WTC11 (cell line): ENCODE results near the gene HIPK3. TPM values are rescaled to one million over a fixed set of nuclear protein-coding genes. Genes with fewer than 3 reads are reported as not detected.

ENCODE experiments used
- ATAC-seq: fragments of 200-7000 bp; cut with Tn5 transposase; 2 replicates; pipeline ENCODE4 v1.10.0; 2021; ENCODE audit warnings: mild to moderate bottlenecking, moderate library complexity
- CTCF ChIA-PET: fragments of 300-600 bp; sonication (Branson Sonifier 250); formaldehyde crosslinking; loops from one replicate; lab custom pipeline; 2021; ENCODE audit warnings: antibody characterized with exemption; lab: Charles Lee
- POLR2A ChIA-PET: fragments of 350-600 bp; sonication (Branson Sonifier 250); formaldehyde crosslinking; loops from one replicate; lab custom pipeline; 2021; ENCODE audit warnings: antibody characterized with exemption; lab: Charles Lee
- DNase-seq: peaks from one replicate; pipeline ENCODE4 v3.0.0; 2021; ENCODE audit warnings: low spot score
- H3K27ac Mint-ChIP-seq: 2 replicates; pipeline ENCODE4 v1.8.0; 2021; ENCODE audit warnings: mixed read lengths
- H3K27me3 Mint-ChIP-seq: 2 replicates; pipeline ENCODE4 v1.8.0; 2021; ENCODE audit warnings: low read depth, mild to moderate bottlenecking, moderate library complexity, mixed read lengths
- H3K36me3 Mint-ChIP-seq: 2 replicates; pipeline ENCODE4 v1.8.0; 2021; ENCODE audit warnings: mixed read lengths
- H3K4me1 Mint-ChIP-seq: 2 replicates; pipeline ENCODE4 v1.8.0; 2022; ENCODE audit warnings: mixed read lengths
- H3K4me3 Mint-ChIP-seq: 2 replicates; pipeline ENCODE4 v1.8.0; 2021; ENCODE audit warnings: mild to moderate bottlenecking, moderate library complexity, mixed read lengths
- H3K9me3 Mint-ChIP-seq: 2 replicates; pipeline ENCODE4 v1.8.0; 2021; ENCODE audit warnings: mixed read lengths
- EMX1 ChIP-seq: fragments of 250-450 bp; sonication (Bioruptor Pico); IDR thresholded peaks from 2 replicates; pipeline ENCODE4 v1.8.0; 2021; ENCODE audit warnings: mild to moderate bottlenecking
- ETV6 ChIP-seq: sonication (generic); formaldehyde crosslinking; IDR thresholded peaks from 2 replicates; pipeline ENCODE4 v1.8.1; 2022; ENCODE audit warnings: mild to moderate bottlenecking, missing genetic modification reagents
- GABPB1 ChIP-seq: sonication (generic); formaldehyde crosslinking; IDR thresholded peaks from 2 replicates; pipeline ENCODE4 v1.8.1; 2023; ENCODE audit warnings: mild to moderate bottlenecking, missing genetic modification reagents
- SP1 ChIP-seq: sonication (generic); formaldehyde crosslinking; conservative IDR thresholded peaks from 2 replicates; pipeline ENCODE4 v1.8.1; 2022; ENCODE audit warnings: missing genetic modification reagents
- TEAD4 ChIP-seq: sonication (generic); formaldehyde crosslinking; IDR thresholded peaks from 2 replicates; pipeline ENCODE4 v1.8.0; 2022; ENCODE audit warnings: mild to moderate bottlenecking, missing genetic modification reagents
- ZBTB21 ChIP-seq: sonication (generic); formaldehyde crosslinking; IDR thresholded peaks from 2 replicates; pipeline ENCODE4 v1.8.1; 2023; ENCODE audit warnings: mild to moderate bottlenecking, missing genetic modification reagents, borderline replicate concordance
- total RNA-seq: library from RNA; stranded (reverse); gene quantifications from 3 replicates; pipeline ENCODE4 v1.2.3, GENCODE V29; 2021
- TF ChIP-seq, protein P1 (sequence below): sonication (generic); formaldehyde crosslinking; IDR thresholded peaks from 2 replicates; pipeline ENCODE4 v1.8.1; 2022; ENCODE audit warnings: low read depth, mild to moderate bottlenecking, moderate library complexity, missing genetic modification reagents, borderline replicate concordance
- TF ChIP-seq, protein P2 (sequence below): fragments of 250-450 bp; sonication (Bioruptor Pico); conservative IDR thresholded peaks from 2 replicates; pipeline ENCODE4 v1.9.0; 2021; ENCODE audit warnings: mild to moderate bottlenecking
- TF ChIP-seq, protein P3 (sequence below): sonication (generic); formaldehyde crosslinking; IDR thresholded peaks from 2 replicates; pipeline ENCODE4 v1.8.1; 2023; ENCODE audit warnings: mild to moderate bottlenecking, missing genetic modification reagents
- TF ChIP-seq, protein P4 (sequence below): sonication (generic); formaldehyde crosslinking; IDR thresholded peaks from 2 replicates; pipeline ENCODE4 v1.8.1; 2023; ENCODE audit warnings: mild to moderate bottlenecking, missing genetic modification reagents, moderate library complexity
- TF ChIP-seq, protein P5 (sequence below): sonication (generic); formaldehyde crosslinking; IDR thresholded peaks from 2 replicates; pipeline ENCODE4 v1.8.0; 2022; ENCODE audit warnings: mild to moderate bottlenecking, missing genetic modification reagents
- TF ChIP-seq, protein P6 (sequence below): fragments of 250-450 bp; sonication (Bioruptor Pico); IDR thresholded peaks from 2 replicates; pipeline ENCODE4 v1.9.0; 2021; ENCODE audit warnings: mild to moderate bottlenecking
- TF ChIP-seq, protein P7 (sequence below): fragments of 250-450 bp; sonication (Bioruptor Pico); IDR thresholded peaks from 2 replicates; pipeline ENCODE4 v1.8.0; 2021; ENCODE audit warnings: mild to moderate bottlenecking
- TF ChIP-seq, protein P8 (sequence below): fragments of 250-450 bp; sonication (Bioruptor Pico); IDR thresholded peaks from 2 replicates; pipeline ENCODE4 v1.9.0; 2021; ENCODE audit warnings: mild to moderate bottlenecking

The HIPK3 gene
- total RNA-seq, 1 experiment from 2014 or later = 24.1 TPM

DNA sequence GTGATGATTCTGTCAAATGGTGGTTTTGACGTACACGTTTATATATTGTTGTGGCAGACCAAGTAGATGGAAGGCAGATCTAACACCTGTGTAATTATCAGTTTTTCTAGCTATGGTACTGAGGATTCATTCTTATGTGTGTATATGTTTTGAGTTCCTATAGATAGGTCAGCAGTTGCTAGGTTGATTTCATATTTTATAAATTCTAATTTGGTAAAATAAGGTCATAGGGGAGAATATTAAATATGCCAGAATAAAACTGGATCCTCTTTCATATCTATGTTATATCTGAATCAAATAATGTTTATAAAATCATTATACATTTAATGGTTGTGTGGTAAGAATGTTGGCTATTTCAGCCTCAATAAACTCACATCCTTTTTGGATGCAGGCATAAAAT lies 27.6 kb downstream of the HIPK3 start (continued):
- TF ChIP-seq, protein P1, sequence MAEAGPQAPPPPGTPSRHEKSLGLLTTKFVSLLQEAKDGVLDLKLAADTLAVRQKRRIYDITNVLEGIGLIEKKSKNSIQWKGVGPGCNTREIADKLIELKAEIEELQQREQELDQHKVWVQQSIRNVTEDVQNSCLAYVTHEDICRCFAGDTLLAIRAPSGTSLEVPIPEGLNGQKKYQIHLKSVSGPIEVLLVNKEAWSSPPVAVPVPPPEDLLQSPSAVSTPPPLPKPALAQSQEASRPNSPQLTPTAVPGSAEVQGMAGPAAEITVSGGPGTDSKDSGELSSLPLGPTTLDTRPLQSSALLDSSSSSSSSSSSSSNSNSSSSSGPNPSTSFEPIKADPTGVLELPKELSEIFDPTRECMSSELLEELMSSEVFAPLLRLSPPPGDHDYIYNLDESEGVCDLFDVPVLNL (CRISPR knock-in tag) = no peak

DNA sequence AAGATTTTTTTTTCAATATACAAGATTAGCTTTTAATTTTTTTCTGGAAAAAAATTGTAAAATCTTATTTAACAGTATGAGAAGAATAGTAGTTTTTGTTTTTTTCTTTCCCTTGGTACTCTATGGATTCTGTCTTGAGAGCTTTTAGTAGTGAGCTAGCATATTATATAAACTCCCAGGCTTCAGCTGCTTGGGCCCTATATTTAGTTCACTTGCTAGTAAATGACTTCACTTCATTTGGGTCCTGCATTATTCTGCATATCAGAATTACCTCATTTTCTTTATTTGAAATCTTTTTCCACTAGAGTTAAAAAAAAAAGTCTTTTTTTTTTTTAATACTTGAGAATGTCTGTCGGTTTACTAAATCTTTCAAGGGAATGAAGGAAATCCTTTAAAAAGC lies 33.1 kb downstream of the HIPK3 start:
- ChIA-PET CTCF (interaction anchor here (0.6 kb wide), 1 partner anchor 91 kb away, joined by 3 read pairs; no protein-coding TSS in a partner anchor), POLR2A (no interaction called here)
- Mint-ChIP-seq H3K36me3 (peaks cover 4% of the 10 kb centered on the region), H3K4me1 (no peaks in the 10 kb centered on the region), H3K27me3 (no peaks in the 10 kb centered on the region), H3K27ac (no peak overlapping the region), H3K9me3 (no peaks in the 10 kb centered on the region), H3K4me3 (no peak overlapping the region)
- TF ChIP-seq, protein P2, sequence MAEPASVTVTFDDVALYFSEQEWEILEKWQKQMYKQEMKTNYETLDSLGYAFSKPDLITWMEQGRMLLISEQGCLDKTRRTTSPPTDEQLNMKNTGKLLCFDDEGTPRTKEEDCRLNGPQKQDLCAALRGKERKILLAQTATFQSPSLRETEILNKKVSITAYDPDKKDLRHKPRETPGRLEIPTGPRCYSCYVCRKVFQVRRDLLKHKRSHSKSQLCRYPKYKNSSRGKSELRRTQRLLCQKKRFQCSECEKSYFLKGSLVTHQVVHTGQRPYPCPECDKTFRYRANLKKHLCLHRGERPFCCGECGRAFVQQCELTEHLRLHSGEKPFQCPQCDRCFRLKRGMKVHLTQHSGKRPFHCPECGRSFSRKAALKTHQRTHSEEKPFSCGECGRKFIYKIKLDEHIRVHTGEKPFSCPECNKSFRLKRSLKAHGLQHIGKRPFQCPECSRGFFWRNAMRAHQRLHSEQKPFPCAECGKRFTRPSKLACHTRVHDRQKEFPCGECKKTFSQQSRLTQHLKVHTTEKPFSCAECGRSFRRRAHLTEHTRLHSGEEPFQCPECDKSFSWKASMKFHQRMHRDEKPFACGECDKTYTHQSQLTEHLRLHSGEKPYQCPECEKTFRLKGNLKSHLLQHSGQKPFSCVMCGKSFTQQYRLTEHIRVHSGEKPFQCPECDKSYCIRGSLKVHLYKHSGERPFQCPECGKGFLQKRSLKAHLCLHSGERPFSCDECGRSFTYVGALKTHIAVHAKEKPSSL (CRISPR knock-in tag) = no peak
- TF ChIP-seq, protein P3, sequence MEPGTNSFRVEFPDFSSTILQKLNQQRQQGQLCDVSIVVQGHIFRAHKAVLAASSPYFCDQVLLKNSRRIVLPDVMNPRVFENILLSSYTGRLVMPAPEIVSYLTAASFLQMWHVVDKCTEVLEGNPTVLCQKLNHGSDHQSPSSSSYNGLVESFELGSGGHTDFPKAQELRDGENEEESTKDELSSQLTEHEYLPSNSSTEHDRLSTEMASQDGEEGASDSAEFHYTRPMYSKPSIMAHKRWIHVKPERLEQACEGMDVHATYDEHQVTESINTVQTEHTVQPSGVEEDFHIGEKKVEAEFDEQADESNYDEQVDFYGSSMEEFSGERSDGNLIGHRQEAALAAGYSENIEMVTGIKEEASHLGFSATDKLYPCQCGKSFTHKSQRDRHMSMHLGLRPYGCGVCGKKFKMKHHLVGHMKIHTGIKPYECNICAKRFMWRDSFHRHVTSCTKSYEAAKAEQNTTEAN (CRISPR knock-in tag) = no peak
- TF ChIP-seq, protein P4, sequence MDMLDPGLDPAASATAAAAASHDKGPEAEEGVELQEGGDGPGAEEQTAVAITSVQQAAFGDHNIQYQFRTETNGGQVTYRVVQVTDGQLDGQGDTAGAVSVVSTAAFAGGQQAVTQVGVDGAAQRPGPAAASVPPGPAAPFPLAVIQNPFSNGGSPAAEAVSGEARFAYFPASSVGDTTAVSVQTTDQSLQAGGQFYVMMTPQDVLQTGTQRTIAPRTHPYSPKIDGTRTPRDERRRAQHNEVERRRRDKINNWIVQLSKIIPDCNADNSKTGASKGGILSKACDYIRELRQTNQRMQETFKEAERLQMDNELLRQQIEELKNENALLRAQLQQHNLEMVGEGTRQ (CRISPR knock-in tag) = no peak
- TF ChIP-seq SP1 (CRISPR knock-in tag) (no peak), GABPB1 (no peak), TEAD4 (CRISPR knock-in tag) (no peak), ZBTB21 (CRISPR knock-in tag) (no peak), ETV6 (no peak), EMX1 (CRISPR knock-in tag) (no peak)
- TF ChIP-seq, protein P1 (CRISPR knock-in tag) = no peak
- TF ChIP-seq, protein P5, sequence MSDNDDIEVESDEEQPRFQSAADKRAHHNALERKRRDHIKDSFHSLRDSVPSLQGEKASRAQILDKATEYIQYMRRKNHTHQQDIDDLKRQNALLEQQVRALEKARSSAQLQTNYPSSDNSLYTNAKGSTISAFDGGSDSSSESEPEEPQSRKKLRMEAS (CRISPR knock-in tag) = no peak
- TF ChIP-seq, protein P6, sequence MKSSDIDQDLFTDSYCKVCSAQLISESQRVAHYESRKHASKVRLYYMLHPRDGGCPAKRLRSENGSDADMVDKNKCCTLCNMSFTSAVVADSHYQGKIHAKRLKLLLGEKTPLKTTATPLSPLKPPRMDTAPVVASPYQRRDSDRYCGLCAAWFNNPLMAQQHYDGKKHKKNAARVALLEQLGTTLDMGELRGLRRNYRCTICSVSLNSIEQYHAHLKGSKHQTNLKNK (CRISPR knock-in tag) = no peak
- TF ChIP-seq, protein P7, sequence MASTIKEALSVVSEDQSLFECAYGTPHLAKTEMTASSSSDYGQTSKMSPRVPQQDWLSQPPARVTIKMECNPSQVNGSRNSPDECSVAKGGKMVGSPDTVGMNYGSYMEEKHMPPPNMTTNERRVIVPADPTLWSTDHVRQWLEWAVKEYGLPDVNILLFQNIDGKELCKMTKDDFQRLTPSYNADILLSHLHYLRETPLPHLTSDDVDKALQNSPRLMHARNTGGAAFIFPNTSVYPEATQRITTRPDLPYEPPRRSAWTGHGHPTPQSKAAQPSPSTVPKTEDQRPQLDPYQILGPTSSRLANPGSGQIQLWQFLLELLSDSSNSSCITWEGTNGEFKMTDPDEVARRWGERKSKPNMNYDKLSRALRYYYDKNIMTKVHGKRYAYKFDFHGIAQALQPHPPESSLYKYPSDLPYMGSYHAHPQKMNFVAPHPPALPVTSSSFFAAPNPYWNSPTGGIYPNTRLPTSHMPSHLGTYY (CRISPR knock-in tag) = no peak
- TF ChIP-seq, protein P8, sequence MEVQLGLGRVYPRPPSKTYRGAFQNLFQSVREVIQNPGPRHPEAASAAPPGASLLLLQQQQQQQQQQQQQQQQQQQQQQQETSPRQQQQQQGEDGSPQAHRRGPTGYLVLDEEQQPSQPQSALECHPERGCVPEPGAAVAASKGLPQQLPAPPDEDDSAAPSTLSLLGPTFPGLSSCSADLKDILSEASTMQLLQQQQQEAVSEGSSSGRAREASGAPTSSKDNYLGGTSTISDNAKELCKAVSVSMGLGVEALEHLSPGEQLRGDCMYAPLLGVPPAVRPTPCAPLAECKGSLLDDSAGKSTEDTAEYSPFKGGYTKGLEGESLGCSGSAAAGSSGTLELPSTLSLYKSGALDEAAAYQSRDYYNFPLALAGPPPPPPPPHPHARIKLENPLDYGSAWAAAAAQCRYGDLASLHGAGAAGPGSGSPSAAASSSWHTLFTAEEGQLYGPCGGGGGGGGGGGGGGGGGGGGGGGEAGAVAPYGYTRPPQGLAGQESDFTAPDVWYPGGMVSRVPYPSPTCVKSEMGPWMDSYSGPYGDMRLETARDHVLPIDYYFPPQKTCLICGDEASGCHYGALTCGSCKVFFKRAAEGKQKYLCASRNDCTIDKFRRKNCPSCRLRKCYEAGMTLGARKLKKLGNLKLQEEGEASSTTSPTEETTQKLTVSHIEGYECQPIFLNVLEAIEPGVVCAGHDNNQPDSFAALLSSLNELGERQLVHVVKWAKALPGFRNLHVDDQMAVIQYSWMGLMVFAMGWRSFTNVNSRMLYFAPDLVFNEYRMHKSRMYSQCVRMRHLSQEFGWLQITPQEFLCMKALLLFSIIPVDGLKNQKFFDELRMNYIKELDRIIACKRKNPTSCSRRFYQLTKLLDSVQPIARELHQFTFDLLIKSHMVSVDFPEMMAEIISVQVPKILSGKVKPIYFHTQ (CRISPR knock-in tag) = no peak
- ATAC-seq = no peak
- no peak for DNase-seq
